GM21528 (cell line): ENCODE measurements around the gene KLHL9.

ENCODE experiments used
- ATAC-seq: cut with Tn5 transposase; IDR thresholded peaks from one replicate; pipeline ENCODE4 v1.9.1; 2021; ENCODE audit warnings: mild to moderate bottlenecking, moderate library complexity; ENCODE audit not compliant: unreplicated experiment, low FRiP score

Gene KLHL9

DNA sequence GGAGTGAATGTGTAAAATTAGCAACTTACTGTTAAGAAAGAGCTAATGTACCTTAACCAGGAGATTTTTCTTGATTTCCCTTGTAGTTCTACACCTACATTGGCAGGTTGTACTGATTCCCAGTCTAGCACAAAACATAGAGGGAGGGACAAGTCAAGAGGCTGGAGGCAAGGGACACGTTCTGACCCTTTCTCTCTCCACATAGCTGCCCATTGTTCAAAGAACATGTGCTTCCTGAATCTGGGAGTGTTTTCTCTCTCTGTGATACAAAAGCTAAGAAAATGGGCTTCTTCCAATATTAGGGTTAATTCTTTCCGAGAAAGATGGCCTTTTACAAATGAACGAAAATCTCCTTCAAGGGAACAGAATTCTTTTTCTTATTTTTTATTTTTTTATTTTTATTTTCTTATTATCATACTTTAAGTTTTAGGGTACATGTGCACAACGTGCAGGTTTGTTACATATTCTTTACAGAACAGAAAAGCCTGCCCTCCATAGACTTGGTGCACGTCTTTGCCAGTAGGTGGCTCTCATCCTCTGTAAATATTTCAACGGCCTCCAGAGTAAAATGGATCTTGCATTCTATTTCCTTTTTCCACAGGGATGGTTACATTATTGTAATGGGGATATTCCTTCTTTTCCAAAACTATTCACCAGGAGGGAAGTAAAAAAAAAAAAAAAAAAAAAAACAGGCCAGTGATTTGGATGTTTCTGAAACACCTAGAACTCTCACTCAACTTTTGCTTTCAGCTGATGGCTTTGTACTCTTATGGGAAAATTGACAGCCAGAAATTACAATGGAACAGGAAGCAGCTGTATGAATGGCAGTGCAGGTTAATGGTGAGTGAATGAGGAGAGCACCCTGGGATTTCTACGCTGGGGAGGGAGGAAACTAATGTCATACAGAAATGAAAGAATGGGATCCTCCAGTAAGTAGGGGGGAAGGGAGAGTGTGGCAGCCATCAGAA, 17.0 kb downstream of the KLHL9 start:
- ATAC-seq, result no peak

DNA sequence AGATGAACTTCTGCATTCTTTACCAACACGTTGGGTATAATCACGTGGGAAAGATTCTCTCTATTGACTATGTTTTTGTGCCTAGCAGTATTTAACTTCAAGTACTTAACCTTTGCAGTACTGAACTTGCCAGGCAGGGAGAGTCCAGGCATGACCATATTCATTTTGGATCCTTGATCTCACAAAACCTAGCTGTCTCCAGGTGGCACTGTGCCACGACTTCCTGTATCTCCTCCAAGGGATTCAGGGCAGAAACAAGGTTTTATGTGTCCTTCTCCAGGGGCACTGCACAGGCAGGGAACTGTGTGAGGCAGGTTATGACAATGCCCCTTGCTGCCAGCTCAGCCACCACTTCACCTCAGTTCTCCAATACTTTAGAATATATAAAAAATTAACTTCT, 18.3 kb downstream of the KLHL9 start:
- no peak for ATAC-seq

DNA sequence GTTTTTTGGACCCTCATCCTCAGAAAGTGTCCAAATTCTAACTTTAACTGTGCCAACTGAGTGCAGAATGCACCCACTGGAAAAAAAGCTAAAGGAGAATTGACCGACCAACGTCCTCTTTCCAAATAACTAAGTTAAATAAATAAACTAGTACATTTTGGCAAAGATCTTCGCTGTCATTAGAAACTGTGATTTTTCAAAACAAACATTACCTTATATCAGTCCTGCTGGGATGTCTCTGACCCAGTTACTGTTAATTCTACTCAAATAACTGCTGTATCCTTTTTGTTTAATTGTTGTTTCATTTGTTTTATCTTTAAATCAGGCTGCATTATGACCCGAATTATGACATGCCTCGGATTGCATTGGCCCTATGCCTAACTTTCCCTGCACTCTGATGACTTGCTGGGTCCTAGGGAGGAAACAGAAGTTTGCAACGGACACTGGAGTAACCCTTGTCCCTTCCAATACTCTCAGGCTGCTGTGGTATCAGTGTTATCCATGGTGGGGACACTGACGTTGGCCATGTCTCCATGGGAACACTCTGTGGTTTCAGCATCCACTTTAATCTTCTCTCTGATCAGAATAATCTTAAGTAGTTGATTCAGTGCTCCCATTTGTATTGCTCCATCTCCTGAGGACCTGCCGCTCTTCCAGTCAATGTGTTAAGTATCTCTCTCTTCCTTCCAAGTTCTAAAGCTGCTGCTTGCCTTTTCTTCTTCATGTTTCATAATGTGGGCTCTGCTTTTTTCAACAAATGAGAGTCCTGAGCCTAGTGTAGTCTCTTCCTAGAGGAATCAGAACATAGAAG, 19.0 kb downstream of the KLHL9 start:
- ATAC-seq, result no peak

- ATAC-seq, result no peak
These were observed 21.1 kb downstream of the KLHL9 start for GRCh38 chr9:21314152-21314551.

DNA sequence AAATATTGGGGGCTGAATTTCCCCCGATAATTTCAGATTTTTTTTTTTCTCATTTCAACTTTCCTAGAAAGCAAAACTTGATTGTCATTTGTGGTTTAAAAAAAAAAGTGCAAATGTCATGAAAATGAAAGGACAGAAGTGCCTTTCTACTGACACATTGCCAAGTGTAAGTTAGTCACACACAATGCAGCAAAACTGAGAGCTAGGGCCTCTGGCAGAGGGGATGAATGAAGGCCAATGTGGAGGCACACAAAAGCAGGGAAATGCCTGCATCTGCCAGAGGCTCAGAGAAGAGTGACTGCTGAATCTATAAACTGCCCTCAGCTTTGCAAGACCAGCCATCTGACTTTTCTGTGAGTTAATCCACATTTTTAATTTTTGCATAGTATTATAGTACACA, 23.3 kb downstream of the KLHL9 start:
- no peak for ATAC-seq

DNA sequence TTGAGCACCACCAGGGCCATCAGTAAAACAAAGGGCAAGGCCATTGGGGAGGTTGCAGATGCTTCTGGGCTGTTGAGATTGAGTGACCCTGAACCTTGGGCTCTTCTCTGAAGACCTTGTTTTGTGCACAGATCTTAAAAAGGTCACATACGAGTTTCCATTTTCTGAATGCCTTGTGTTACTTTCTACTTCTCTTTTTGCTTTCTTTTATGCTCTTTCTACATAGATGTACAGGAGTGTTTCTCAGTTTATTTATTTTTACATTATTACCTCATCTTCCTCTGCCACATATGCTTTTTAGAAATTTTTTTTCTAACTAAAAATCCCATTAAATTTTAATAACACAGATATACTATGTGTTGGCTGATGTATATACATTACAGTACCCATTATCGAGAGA, 30.0 kb downstream of the KLHL9 start, which contains the start of gene IFNA5:
Gene IFNA5, minus strand, starts transcription at position 101 of the 400 bp plus-strand sequence. Its CDS starts 57 bp downstream, at position 44.
- ATAC-seq, result no peak

DNA sequence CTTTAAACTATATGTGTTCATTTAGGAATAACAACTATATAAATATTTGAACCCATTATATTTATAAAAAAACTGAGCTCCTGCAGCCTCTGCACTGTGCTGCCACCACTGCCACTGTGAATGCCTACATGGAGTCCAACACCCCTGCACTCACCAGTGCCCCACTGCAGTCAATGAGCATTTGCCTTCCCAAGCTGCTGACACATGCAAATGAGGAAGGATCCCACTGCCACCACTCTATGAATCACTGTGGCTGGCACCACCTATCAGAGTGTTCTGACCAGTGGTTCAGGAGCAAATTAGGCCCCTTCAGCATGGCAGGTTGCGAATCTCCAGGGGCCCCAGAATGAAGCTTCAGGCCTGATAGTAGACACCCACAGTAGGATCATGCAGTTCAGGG, 39.2 kb downstream of the KLHL9 start:
- ATAC-seq, result no peak

DNA sequence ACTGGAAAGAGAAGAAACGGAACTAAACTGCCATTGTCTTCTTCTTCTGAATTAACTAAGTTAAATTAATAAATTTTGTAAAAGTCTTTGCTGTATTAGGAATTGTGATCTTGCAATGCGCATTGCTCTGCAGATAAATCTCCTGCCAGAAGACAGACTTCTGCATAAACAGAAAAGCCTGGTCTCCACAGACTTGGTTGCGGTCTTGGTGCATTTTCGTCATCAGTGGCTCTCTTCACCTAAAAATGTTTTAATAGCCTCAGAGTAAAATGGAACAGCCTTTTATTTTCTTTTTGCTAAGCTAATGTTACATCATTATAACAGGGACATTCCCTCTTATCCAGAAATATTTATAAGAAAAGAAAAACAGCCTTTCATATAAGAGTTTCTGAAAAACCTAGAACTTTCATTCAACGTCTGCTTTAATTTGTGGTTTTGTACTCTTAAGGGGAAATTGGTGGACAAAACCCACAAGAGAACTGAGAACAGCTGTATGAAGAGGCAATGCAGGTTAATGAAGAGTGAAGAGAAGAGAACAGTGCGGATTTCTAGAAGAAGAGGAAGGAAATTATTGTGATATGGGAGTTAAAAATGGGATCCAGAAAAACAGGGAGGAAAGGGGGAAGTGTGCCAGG, 40.2 kb downstream of the KLHL9 start:
- ATAC-seq, result no peak

DNA sequence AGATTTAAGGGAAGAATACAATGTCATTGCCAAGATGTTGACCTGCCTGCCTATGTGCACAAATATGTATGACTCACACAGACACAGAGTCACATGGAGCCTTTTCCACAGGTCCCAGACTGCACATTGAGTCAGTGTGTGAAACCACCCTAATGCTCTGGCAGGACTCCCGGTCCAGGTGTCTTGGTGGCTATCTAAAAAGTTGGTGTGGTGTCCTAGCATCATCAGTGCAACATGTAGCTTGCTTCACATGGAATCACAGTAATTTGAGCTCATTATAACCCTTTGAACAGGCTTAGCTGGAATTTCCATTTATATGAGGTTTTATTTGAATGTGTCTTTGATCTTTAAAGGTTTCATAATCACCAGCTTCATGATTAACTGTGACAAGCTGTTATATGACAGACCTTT, 40.8 kb downstream of the KLHL9 start:
- ATAC-seq, result no peak

- no peak for ATAC-seq
These were observed 45.4 kb downstream of the KLHL9 start for GRCh38 chr9:21289848-21290247.

GRCh38 chr9:21287280-21287679, 47.9 kb downstream of the KLHL9 start:
- no peak for ATAC-seq

- no peak for ATAC-seq
These were observed 48.5 kb downstream of the KLHL9 start for GRCh38 chr9:21286659-21287058.

DNA sequence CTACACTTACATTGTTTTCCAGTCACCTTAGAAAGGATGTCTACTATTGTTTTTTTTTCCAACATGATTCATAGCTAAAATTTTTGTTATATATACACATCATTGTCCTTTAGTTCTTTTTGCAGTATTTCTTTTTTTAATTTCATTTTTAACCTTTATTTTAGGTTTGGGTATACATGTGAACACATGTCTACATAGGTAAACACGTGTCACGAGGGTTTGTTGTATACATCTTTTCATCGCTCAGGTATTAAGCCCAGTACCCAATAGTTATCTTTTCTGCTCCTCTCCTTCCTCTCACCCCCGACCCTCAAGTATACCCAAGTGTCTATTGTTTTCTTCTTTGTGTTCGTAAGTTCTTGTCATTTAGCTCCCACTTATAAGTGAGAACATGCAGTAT, 49.1 kb downstream of the KLHL9 start:
- no peak for ATAC-seq

GRCh38 chr9:21281275-21281674, 53.9 kb downstream of the KLHL9 start:
- ATAC-seq, result no peak
